ENCODE data around the gene CACNG6. TPM values are rescaled to one million over a fixed set of nuclear protein-coding genes. Genes with fewer than 3 reads are reported as not detected.

CACNG6 gene
- total and polyA plus RNA-seq, 2 donors (not counting 3 experiments of a cell fraction or from before 2014, with no cell fraction given) = 5.0 to 5.4 TPM

DNA sequence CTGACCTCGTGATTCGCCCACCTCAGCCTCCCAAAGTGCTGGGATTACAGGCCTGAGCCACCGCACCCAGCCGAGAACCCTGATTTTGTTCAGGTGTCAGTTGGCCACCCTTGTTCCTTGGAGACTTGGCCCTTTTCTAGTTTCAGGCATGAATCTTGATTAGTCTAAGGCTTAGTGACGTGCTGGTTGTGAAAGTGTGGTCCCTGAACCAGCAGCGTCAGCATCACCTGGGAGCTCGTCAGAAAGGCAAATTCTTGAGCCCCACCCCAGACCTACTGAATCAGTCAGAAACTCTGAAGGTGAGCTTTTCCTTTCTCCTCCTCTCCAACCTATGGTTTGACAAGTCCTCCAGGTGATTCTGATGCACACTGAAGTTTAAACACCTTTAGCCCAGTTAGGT lies 35.2 kb downstream of the CACNG6 start:
- DNase-seq (ENCODE audit: low read depth, low spot score) (no peak), FAIRE-seq (no peak)
- ChIA-PET POLR2A (interaction anchor here (0.6 kb wide), 1 partner anchor 59 kb away, joined by 3 read pairs; no protein-coding TSS in a partner anchor), CTCF (interaction anchor here (0.6 to 9.2 kb wide), 6 partner anchors 9 to 234 kb away, joined by 3 to 216 read pairs (median 4); no protein-coding TSS in a partner anchor)
- Histone ChIP-seq H4K20me1 (replicated peaks; ENCODE audit: control insufficient read depth, extremely low read depth, insufficient read depth, low read length) (no peaks in the 10 kb centered on the region), H2AFZ (ENCODE audit: low read depth, low read length) (no peak overlapping the region), H3K4me3 (replicated peaks in 1 of 3; ENCODE audit: insufficient read depth in 1 of 3, low read depth in 1 of 3, low read length in 3 of 3) (no peak overlapping the region), H3K9me1 (replicated peaks; ENCODE audit: control insufficient read depth, extremely low read depth, insufficient read depth, low read length) (no peaks in the 10 kb centered on the region), H3K9ac (replicated peaks; ENCODE audit: extremely low read depth, insufficient read depth, low read length) (no peak overlapping the region), H3K27me3 (ENCODE audit: control insufficient read depth in 2 of 2, insufficient read depth in 2 of 2, low read length in 2 of 2) (no peaks in the 10 kb centered on the region), H3K79me2 (ENCODE audit: control insufficient read depth, insufficient read depth, low read length) (no peaks in the 10 kb centered on the region), H3K4me2 (ENCODE audit: insufficient read depth, low read length) (no peak overlapping the region), H3K9me3 (replicated peaks; ENCODE audit: control insufficient read depth, insufficient read depth, low read length) (no peaks in the 10 kb centered on the region), H3K4me1 (ENCODE audit: control insufficient read depth, extremely low read depth, insufficient read depth, low read length) (peaks cover 12% of the 10 kb centered on the region), H3K36me3 (ENCODE audit: control insufficient read depth in 2 of 2, extremely low read depth in 1 of 2, insufficient read depth in 2 of 2, low read length in 2 of 2) (no peaks in the 10 kb centered on the region), H3K27ac (ENCODE audit: insufficient read depth, low read depth, low read length) (no peak overlapping the region)
- dilution Hi-C loops (cut with MboI; ENCODE audit: extremely low pct_ligation_motif_present, low sequenced_read_pairs) (no loop called here), intact Hi-C loops (cut with micrococcal nuclease) (no loop called here)
- TF ChIP-seq, protein P1, sequence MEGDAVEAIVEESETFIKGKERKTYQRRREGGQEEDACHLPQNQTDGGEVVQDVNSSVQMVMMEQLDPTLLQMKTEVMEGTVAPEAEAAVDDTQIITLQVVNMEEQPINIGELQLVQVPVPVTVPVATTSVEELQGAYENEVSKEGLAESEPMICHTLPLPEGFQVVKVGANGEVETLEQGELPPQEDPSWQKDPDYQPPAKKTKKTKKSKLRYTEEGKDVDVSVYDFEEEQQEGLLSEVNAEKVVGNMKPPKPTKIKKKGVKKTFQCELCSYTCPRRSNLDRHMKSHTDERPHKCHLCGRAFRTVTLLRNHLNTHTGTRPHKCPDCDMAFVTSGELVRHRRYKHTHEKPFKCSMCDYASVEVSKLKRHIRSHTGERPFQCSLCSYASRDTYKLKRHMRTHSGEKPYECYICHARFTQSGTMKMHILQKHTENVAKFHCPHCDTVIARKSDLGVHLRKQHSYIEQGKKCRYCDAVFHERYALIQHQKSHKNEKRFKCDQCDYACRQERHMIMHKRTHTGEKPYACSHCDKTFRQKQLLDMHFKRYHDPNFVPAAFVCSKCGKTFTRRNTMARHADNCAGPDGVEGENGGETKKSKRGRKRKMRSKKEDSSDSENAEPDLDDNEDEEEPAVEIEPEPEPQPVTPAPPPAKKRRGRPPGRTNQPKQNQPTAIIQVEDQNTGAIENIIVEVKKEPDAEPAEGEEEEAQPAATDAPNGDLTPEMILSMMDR (IDR thresholded peaks at IDR 0.05; ENCODE audit: extremely low read depth in 1 of 2, insufficient read depth in 1 of 2, low read depth in 1 of 2, low read length in 2 of 2) = no peak
- TF ChIP-seq MYC (IDR thresholded peaks at IDR 0.05; ENCODE audit: low read depth, low read length) = no peak
- no peak for TF ChIP-seq POLR2A (IDR thresholded peaks at IDR 0.05; ENCODE audit: low read depth, low read length)
- BruUV-seq (replicated peaks) = no TSS peak

DNA sequence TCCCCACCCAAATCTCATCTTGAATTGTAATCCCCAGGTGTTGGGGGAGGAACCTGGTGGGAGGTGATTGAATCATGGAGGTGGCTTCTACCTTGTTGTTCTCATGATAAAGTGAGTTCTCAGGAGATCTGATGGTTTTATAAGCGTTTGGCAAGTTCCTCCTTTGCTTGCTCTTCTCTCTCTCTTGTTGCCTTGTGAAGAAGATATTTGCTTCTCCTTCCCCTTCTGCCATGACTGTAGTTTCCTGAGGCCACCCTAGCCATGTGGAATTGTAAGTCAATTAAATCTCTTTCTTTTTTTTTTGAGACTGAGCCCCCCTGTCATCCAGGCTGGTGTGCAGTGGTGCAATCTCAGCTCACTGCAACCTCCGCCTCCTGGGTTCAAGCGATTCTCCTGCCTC lies 37.9 kb downstream of the CACNG6 start:
- CTCF ChIA-PET = interaction anchor here (0.9 to 9.2 kb wide), 46 partner anchors 13 to 834 kb away, joined by 3 to 216 read pairs (median 8); partner anchors contain the start of genes CACNG6, MYADM and PRKCG
- H3K9me3 ChIP-seq (replicated peaks; ENCODE audit: control insufficient read depth, insufficient read depth, low read length) = no peaks in the 10 kb centered on the region
- no peak overlapping the region for H3K4me3 ChIP-seq (replicated peaks in 1 of 3; ENCODE audit: insufficient read depth in 1 of 3, low read depth in 1 of 3, low read length in 3 of 3)
- no peak for DNase-seq (ENCODE audit: low read depth, low spot score)
- no peaks in the 10 kb centered on the region for H4K20me1 ChIP-seq (replicated peaks; ENCODE audit: control insufficient read depth, extremely low read depth, insufficient read depth, low read length)
- H3K27ac ChIP-seq (ENCODE audit: insufficient read depth, low read depth, low read length) = no peak overlapping the region
- no peaks in the 10 kb centered on the region for H3K9me1 ChIP-seq (replicated peaks; ENCODE audit: control insufficient read depth, extremely low read depth, insufficient read depth, low read length)
- intact Hi-C loops (cut with micrococcal nuclease) = no loop called here
- dilution Hi-C loops (cut with MboI; ENCODE audit: extremely low pct_ligation_motif_present, low sequenced_read_pairs) = no loop called here
- no peak overlapping the region for H3K4me2 ChIP-seq (ENCODE audit: insufficient read depth, low read length)
- FAIRE-seq = no peak
- H3K4me1 ChIP-seq (ENCODE audit: control insufficient read depth, extremely low read depth, insufficient read depth, low read length) = no peaks in the 10 kb centered on the region
- H3K79me2 ChIP-seq (ENCODE audit: control insufficient read depth, insufficient read depth, low read length) = no peaks in the 10 kb centered on the region
- H3K27me3 ChIP-seq (ENCODE audit: control insufficient read depth in 2 of 2, insufficient read depth in 2 of 2, low read length in 2 of 2) = no peaks in the 10 kb centered on the region
- TF ChIP-seq JUN (IDR thresholded peaks at IDR 0.05; ENCODE audit: borderline replicate concordance, insufficient read depth, insufficient read length, low read depth) = no peak
- TF ChIP-seq POLR2AphosphoS5 (IDR thresholded peaks at IDR 0.05; ENCODE audit: insufficient read depth, low read depth, low read length) = no peak
- no peak for TF ChIP-seq GATA2 (IDR thresholded peaks at IDR 0.05; ENCODE audit: insufficient read depth, insufficient read length, low read depth, low read length)
- TF ChIP-seq, protein P2, sequence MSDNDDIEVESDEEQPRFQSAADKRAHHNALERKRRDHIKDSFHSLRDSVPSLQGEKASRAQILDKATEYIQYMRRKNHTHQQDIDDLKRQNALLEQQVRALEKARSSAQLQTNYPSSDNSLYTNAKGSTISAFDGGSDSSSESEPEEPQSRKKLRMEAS (IDR thresholded peaks at IDR 0.05; ENCODE audit: insufficient read depth, insufficient read length) = no peak
- no peaks in the 10 kb centered on the region for H3K36me3 ChIP-seq (ENCODE audit: control insufficient read depth in 2 of 2, extremely low read depth in 1 of 2, insufficient read depth in 2 of 2, low read length in 2 of 2)
- POLR2A ChIA-PET = no interaction called here
- H2AFZ ChIP-seq (ENCODE audit: low read depth, low read length) = no peak overlapping the region
- H3K9ac ChIP-seq (replicated peaks; ENCODE audit: extremely low read depth, insufficient read depth, low read length) = no peak overlapping the region
- BruUV-seq (replicated peaks) = no TSS peak

All from endothelial cell of umbilical vein (primary cell).